HEK293 (cell line): Measurements from ENCODE around the gene PCGF1.

Experiments used
- GLI4 ChIP-seq: fragments of 450-650 bp; formaldehyde crosslinking; IDR thresholded peaks from 2 replicates; pipeline ENCODE4 v1.5.1; 2016; ENCODE audit warnings: missing biosample characterization, missing genetic modification characterization
- KLF10 ChIP-seq: fragments of 450-650 bp; IDR thresholded peaks from 2 replicates; pipeline ENCODE4 v1.5.1; 2018; ENCODE audit warnings: missing biosample characterization, mild to moderate bottlenecking, missing genetic modification characterization
- PATZ1 ChIP-seq: fragments of 450-650 bp; formaldehyde crosslinking; IDR thresholded peaks from 2 replicates; pipeline ENCODE4 v1.5.1; 2016; ENCODE audit warnings: missing biosample characterization, missing genetic modification characterization
- PRDM1 ChIP-seq: fragments of 450-650 bp; formaldehyde crosslinking; IDR thresholded peaks from 2 replicates; pipeline ENCODE4; 2016; ENCODE audit warnings: missing biosample characterization, missing genetic modification characterization
- SP2 ChIP-seq: fragments of 450-650 bp; formaldehyde crosslinking; IDR thresholded peaks from 2 replicates; pipeline ENCODE4 v1.5.1; 2016; ENCODE audit warnings: missing biosample characterization, missing genetic modification characterization
- YY1 ChIP-seq: fragments of 450-650 bp; formaldehyde crosslinking; IDR thresholded peaks from 2 replicates; pipeline ENCODE4 v1.5.1; 2018; ENCODE audit warnings: missing biosample characterization, missing genetic modification characterization
- ZBTB7A ChIP-seq: fragments of 450-650 bp; formaldehyde crosslinking; IDR thresholded peaks from 2 replicates; pipeline ENCODE4 v1.5.1; 2016; ENCODE audit warnings: low read depth, missing biosample characterization, missing genetic modification characterization
- ZNF184 ChIP-seq: fragments of 450-650 bp; IDR thresholded peaks from 2 replicates; pipeline ENCODE4 v1.5.1; 2018; ENCODE audit warnings: missing biosample characterization, mild to moderate bottlenecking, missing genetic modification characterization
- ZNF2 ChIP-seq: fragments of 450-650 bp; formaldehyde crosslinking; IDR thresholded peaks from 2 replicates; pipeline ENCODE4 v1.5.1; 2016; ENCODE audit warnings: missing biosample characterization, missing genetic modification characterization
- ZNF221 ChIP-seq: fragments of 450-650 bp; formaldehyde crosslinking; IDR thresholded peaks from 2 replicates; pipeline ENCODE4 v1.5.1; 2017; ENCODE audit warnings: missing biosample characterization, missing genetic modification characterization, borderline replicate concordance
- ZNF274 ChIP-seq, 2 experiments: fragments of 200-500 bp in 1 of 2; fragments of 450-650 bp in 1 of 2; sonication (Bioruptor generic) in 1 of 2; formaldehyde crosslinking in 1 of 2; IDR thresholded peaks; 2 replicates each; pipeline versions ENCODE4 v1.5.1 to v1.6.1; 2014 to 2016; ENCODE audit warnings: borderline replicate concordance in 1 of 2, inconsistent platforms in 1 of 2, low read length in 1 of 2, missing biosample characterization in 1 of 2, missing genetic modification characterization in 1 of 2
- ZNF350 ChIP-seq: fragments of 450-650 bp; formaldehyde crosslinking; IDR thresholded peaks from 2 replicates; pipeline ENCODE4 v1.5.0; 2017; ENCODE audit warnings: missing biosample characterization, mild to moderate bottlenecking, missing genetic modification characterization
- ZNF362 ChIP-seq: fragments of 450-650 bp; formaldehyde crosslinking; IDR thresholded peaks from 2 replicates; pipeline ENCODE4 v1.5.1; 2016; ENCODE audit warnings: missing biosample characterization, missing genetic modification characterization
- ZNF510 ChIP-seq: fragments of 450-650 bp; formaldehyde crosslinking; IDR thresholded peaks from 2 replicates; pipeline ENCODE4 v1.5.1; 2018; ENCODE audit warnings: mild to moderate bottlenecking, missing genetic modification characterization, missing biosample characterization; ENCODE audit not compliant: insufficient replicate concordance
- ZNF544 ChIP-seq: fragments of 450-650 bp; formaldehyde crosslinking; IDR thresholded peaks from 2 replicates; pipeline ENCODE4 v1.5.0; 2017; ENCODE audit warnings: missing biosample characterization, missing genetic modification characterization
- ZNF548 ChIP-seq: fragments of 450-650 bp; formaldehyde crosslinking; IDR thresholded peaks from 2 replicates; pipeline ENCODE4 v1.5.1; 2016; ENCODE audit warnings: missing biosample characterization, missing genetic modification characterization
- ZNF555 ChIP-seq: fragments of 450-650 bp; formaldehyde crosslinking; conservative IDR thresholded peaks from 2 replicates; pipeline ENCODE4 v1.5.1; 2017; ENCODE audit warnings: missing biosample characterization, mild to moderate bottlenecking, missing genetic modification characterization, inconsistent platforms
- ZNF561 ChIP-seq: fragments of 450-650 bp; IDR thresholded peaks from 2 replicates; pipeline ENCODE4 v1.5.1; 2018; ENCODE audit warnings: missing biosample characterization, missing genetic modification characterization, borderline replicate concordance
- ZNF596 ChIP-seq: fragments of 450-650 bp; IDR thresholded peaks from 2 replicates; pipeline ENCODE4 v1.5.0; 2018; ENCODE audit warnings: missing biosample characterization, mild to moderate bottlenecking, missing genetic modification characterization, moderate library complexity
- ZNF629 ChIP-seq: fragments of 450-650 bp; formaldehyde crosslinking; IDR thresholded peaks from 2 replicates; pipeline ENCODE4 v1.5.1; 2017; ENCODE audit warnings: missing biosample characterization, missing genetic modification characterization
- ZSCAN16 ChIP-seq: fragments of 450-650 bp; formaldehyde crosslinking; IDR thresholded peaks from 2 replicates; pipeline ENCODE4 v1.5.1; 2016; ENCODE audit warnings: missing biosample characterization, missing genetic modification characterization
- ZXDB ChIP-seq: fragments of 450-650 bp; formaldehyde crosslinking; IDR thresholded peaks from 2 replicates; pipeline ENCODE4 v1.5.1; 2016; ENCODE audit warnings: missing biosample characterization, missing genetic modification characterization
- TF ChIP-seq, protein P1 (sequence below): fragments of 450-650 bp; formaldehyde crosslinking; IDR thresholded peaks from 2 replicates; pipeline ENCODE4 v1.5.1; 2016; ENCODE audit warnings: missing biosample characterization, missing genetic modification characterization
- TF ChIP-seq, protein P2 (sequence below): fragments of 450-650 bp; formaldehyde crosslinking; optimal IDR thresholded peaks from 2 replicates; pipeline ENCODE3; 2016; ENCODE audit warnings: missing biosample characterization, mild to moderate bottlenecking, missing genetic modification characterization
- TF ChIP-seq, protein P3 (sequence below): fragments of 450-650 bp; formaldehyde crosslinking; IDR thresholded peaks from 2 replicates; pipeline ENCODE4 v1.5.1; 2016; ENCODE audit warnings: missing biosample characterization, missing genetic modification characterization
- TF ChIP-seq, protein P4 (sequence below): fragments of 450-650 bp; formaldehyde crosslinking; IDR thresholded peaks from 2 replicates; pipeline ENCODE4 v1.5.1; 2016; ENCODE audit warnings: missing biosample characterization, missing genetic modification characterization

PCGF1 gene

GRCh38 chr2:74457549-74458131, 49.9 kb downstream of the PCGF1 start (continued):
- TF ChIP-seq, protein P1, sequence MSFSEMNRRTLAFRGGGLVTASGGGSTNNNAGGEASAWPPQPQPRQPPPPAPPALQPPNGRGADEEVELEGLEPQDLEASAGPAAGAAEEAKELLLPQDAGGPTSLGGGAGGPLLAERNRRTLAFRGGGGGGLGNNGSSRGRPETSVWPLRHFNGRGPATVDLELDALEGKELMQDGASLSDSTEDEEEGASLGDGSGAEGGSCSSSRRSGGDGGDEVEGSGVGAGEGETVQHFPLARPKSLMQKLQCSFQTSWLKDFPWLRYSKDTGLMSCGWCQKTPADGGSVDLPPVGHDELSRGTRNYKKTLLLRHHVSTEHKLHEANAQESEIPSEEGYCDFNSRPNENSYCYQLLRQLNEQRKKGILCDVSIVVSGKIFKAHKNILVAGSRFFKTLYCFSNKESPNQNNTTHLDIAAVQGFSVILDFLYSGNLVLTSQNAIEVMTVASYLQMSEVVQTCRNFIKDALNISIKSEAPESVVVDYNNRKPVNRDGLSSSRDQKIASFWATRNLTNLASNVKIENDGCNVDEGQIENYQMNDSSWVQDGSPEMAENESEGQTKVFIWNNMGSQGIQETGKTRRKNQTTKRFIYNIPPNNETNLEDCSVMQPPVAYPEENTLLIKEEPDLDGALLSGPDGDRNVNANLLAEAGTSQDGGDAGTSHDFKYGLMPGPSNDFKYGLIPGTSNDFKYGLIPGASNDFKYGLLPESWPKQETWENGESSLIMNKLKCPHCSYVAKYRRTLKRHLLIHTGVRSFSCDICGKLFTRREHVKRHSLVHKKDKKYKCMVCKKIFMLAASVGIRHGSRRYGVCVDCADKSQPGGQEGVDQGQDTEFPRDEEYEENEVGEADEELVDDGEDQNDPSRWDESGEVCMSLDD, result peak; percentile 63
- TF ChIP-seq ZNF510 (tag by site-specific recombination), result no peak
- no peak for TF ChIP-seq ZNF596 (tag by site-specific recombination)
- TF ChIP-seq, protein P2, sequence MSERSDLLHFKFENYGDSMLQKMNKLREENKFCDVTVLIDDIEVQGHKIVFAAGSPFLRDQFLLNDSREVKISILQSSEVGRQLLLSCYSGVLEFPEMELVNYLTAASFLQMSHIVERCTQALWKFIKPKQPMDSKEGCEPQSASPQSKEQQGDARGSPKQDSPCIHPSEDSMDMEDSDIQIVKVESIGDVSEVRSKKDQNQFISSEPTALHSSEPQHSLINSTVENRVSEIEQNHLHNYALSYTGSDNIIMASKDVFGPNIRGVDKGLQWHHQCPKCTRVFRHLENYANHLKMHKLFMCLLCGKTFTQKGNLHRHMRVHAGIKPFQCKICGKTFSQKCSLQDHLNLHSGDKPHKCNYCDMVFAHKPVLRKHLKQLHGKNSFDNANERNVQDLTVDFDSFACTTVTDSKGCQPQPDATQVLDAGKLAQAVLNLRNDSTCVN (tag by site-specific recombination), result peak; percentile 70
- TF ChIP-seq ZBTB7A (tag by site-specific recombination), result 0 out of 2 replicates have a peak, but pooled peaks have one; percentile 65
- TF ChIP-seq SP2, result no peak
- TF ChIP-seq ZNF2 (tag by site-specific recombination), result peak; percentile 72; the same call in 1 of the 2 replicates
- no peak; the same call in 1 of the 2 replicates for TF ChIP-seq YY1 (tag by site-specific recombination)
- no peak for TF ChIP-seq ZNF362 (tag by site-specific recombination)
- TF ChIP-seq ZNF561 (tag by site-specific recombination), result peak; percentile 78; the same call in 1 of the 2 replicates
- TF ChIP-seq PATZ1 (tag by site-specific recombination), result peak; percentile 91
- TF ChIP-seq ZNF350 (tag by site-specific recombination), result no peak
- no peak for TF ChIP-seq ZNF184 (tag by site-specific recombination)
- TF ChIP-seq GLI4 (tag by site-specific recombination), result no peak
- no peak for TF ChIP-seq ZNF548
- no peak; the same call in 1 of the 2 replicates for TF ChIP-seq ZNF221
- TF ChIP-seq, protein P3, sequence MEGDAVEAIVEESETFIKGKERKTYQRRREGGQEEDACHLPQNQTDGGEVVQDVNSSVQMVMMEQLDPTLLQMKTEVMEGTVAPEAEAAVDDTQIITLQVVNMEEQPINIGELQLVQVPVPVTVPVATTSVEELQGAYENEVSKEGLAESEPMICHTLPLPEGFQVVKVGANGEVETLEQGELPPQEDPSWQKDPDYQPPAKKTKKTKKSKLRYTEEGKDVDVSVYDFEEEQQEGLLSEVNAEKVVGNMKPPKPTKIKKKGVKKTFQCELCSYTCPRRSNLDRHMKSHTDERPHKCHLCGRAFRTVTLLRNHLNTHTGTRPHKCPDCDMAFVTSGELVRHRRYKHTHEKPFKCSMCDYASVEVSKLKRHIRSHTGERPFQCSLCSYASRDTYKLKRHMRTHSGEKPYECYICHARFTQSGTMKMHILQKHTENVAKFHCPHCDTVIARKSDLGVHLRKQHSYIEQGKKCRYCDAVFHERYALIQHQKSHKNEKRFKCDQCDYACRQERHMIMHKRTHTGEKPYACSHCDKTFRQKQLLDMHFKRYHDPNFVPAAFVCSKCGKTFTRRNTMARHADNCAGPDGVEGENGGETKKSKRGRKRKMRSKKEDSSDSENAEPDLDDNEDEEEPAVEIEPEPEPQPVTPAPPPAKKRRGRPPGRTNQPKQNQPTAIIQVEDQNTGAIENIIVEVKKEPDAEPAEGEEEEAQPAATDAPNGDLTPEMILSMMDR, result no peak
- TF ChIP-seq, protein P4, sequence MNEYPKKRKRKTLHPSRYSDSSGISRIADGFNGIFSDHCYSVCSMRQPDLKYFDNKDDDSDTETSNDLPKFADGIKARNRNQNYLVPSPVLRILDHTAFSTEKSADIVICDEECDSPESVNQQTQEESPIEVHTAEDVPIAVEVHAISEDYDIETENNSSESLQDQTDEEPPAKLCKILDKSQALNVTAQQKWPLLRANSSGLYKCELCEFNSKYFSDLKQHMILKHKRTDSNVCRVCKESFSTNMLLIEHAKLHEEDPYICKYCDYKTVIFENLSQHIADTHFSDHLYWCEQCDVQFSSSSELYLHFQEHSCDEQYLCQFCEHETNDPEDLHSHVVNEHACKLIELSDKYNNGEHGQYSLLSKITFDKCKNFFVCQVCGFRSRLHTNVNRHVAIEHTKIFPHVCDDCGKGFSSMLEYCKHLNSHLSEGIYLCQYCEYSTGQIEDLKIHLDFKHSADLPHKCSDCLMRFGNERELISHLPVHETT, result 0 out of 2 replicates have a peak, but pooled peaks have one; percentile 21
- no peak for TF ChIP-seq ZNF544
- TF ChIP-seq ZNF274 (IDR thresholded peaks at IDR 0.05; ENCODE audit: low read length), result no peak
- no peak for TF ChIP-seq ZNF274 (tag by site-specific recombination; IDR thresholded peaks at IDR 0.05; ENCODE audit: borderline replicate concordance)
- no peak for TF ChIP-seq PRDM1 (tag by site-specific recombination)
- TF ChIP-seq KLF10 (tag by site-specific recombination), result peak; percentile 42; the same call in 1 of the 2 replicates
- TF ChIP-seq ZXDB (tag by site-specific recombination), result peak; percentile 72
- TF ChIP-seq ZSCAN16 (tag by site-specific recombination), result no peak
- peak; percentile 94; the same call in 1 of the 2 replicates for TF ChIP-seq ZNF629 (tag by site-specific recombination)
- TF ChIP-seq ZNF555 (tag by site-specific recombination), result no peak
